ENCODE data around the gene FBXW8.

DNA sequence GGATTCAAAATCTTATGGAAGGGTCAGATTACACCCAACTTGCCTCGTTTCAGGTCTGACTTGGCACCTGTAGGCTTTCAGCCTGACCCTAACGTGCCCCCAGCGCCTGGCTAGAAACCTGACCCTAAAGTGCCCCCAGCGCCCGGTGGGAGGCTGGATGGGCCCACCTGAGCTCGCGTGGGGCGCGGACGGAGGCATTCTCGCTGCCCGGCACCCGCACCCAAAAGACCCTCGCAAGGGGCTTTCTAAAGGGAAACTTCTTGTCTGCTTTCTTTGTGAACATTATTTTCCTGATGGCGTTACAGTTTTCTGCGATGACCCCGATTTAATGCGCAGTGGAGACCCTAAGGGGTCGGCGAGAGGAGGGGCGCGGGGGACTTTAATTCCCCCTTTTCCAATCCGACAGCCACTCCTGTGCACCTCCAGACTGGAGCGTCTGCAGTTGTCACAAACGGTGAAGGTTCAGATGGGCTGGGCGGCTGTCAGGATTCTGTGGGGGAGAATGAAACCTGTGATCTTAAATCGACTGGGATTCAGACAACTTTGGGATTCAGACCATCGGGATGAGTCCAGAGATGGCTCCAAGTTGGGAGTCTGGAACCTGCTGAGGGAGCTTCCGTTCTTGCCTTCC, 28.8 kb upstream of the FBXW8 start:
- TF ChIP-seq, protein P1, sequence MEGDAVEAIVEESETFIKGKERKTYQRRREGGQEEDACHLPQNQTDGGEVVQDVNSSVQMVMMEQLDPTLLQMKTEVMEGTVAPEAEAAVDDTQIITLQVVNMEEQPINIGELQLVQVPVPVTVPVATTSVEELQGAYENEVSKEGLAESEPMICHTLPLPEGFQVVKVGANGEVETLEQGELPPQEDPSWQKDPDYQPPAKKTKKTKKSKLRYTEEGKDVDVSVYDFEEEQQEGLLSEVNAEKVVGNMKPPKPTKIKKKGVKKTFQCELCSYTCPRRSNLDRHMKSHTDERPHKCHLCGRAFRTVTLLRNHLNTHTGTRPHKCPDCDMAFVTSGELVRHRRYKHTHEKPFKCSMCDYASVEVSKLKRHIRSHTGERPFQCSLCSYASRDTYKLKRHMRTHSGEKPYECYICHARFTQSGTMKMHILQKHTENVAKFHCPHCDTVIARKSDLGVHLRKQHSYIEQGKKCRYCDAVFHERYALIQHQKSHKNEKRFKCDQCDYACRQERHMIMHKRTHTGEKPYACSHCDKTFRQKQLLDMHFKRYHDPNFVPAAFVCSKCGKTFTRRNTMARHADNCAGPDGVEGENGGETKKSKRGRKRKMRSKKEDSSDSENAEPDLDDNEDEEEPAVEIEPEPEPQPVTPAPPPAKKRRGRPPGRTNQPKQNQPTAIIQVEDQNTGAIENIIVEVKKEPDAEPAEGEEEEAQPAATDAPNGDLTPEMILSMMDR (IDR thresholded peaks at IDR 0.05) = no peak
- no peak for TF ChIP-seq POLR2A (IDR thresholded peaks at IDR 0.05)

Measured in thyroid gland (tissue), 4 donors.